Measurements from ENCODE around the gene SHROOM1. TPM values are rescaled to one million over a fixed set of nuclear protein-coding genes. Genes with fewer than 3 reads are reported as not detected.
A peak's percentile ranks its signal among the peaks of the same experiment; 100 is the strongest.

SHROOM1 gene
- total and polyA plus RNA-seq, 12 donors: 1.3 to 18.3 (median 5.3) TPM

GRCh38 chr5:132831095-132831860 is 831 bp upstream of the SHROOM1 start:
- no peak for TF ChIP-seq POLR2A (IDR thresholded peaks at IDR 0.05)
- no peak for TF ChIP-seq CTCF (IDR thresholded peaks at IDR 0.05)
- H3K9me3 ChIP-seq (replicated peaks in 1 of 3): no peaks in the 10 kb centered on the region
- WGBS, 4 donors: 81 to 95% (median 88%) methylated on average over 11 to 15 of the region's 15 CpGs
- peaks cover 6 to 7% of the 10 kb centered on the region in 2 donors for H3K4me1 ChIP-seq (replicated peaks in 1 of 2)
- H3K4me3 ChIP-seq: peak overlapping the region in 1 of 4 donors; percentile 81
- no peaks in the 10 kb centered on the region for H3K36me3 ChIP-seq (replicated peaks in 1 of 2)
- peak overlapping the region in 1 of 5 donors; percentile 81 for H3K27ac ChIP-seq
- H3K27me3 ChIP-seq: no peaks in the 10 kb centered on the region
- no peak for DNase-seq
- intact Hi-C loops (cut with DNase I): loop anchor here in 1 of 2 donors (5.0 kb wide), 1 partner anchor 36 kb away; the partner anchor contains the start of genes GDF9 and UQCRQ

DNA sequence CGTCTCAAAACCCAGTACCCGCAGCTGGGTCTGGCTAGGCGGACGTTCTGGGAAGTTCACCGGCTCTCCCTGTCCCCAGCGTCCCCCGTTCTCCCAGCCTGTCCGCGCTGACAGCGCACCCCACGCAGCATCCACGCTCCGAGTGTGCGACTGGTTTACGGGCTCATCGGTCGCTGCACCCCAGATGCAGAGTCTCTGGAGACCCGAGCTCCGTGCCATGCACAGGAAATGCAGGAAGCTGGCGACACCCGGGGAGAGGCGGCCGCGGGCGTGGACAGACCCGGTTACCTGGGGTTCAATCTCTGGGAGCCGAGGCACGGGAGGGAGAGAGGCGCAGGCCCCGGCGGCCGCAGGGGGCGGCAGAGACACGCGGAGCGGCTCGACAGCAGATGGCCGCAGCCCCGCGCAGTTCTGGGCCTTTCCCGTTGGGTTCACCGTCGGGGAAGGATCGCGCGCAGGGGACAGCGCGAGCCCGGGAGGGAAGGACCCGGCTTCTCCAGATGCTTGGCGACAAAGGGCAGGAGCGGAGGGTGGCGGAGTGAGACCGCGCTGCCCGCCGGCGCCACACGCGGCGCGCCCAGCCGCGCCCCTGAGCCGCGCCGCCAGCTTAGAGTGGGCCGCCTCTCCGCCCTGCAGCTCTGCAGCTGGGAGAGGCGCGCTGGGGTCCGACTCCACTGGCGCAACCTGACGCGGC is 558 bp downstream of the SHROOM1 start:
- H3K36me3 ChIP-seq (replicated peaks in 1 of 2): no peaks in the 10 kb centered on the region
- H3K4me3 ChIP-seq: peak overlapping the region in 3 of 4 donors; percentile 25 to 81 (median 50)
- intact Hi-C loops (cut with DNase I): loop anchor here in 1 of 2 donors (5.0 kb wide), 1 partner anchor 37 kb away; the partner anchor contains the start of genes GDF9 and UQCRQ
- H3K9me3 ChIP-seq (replicated peaks in 1 of 3): no peaks in the 10 kb centered on the region
- peaks cover 6 to 7% of the 10 kb centered on the region in 2 donors for H3K4me1 ChIP-seq (replicated peaks in 1 of 2)
- peak; percentile 65 to 87 (median 78) for DNase-seq
- TF ChIP-seq CTCF (IDR thresholded peaks at IDR 0.05) (peak; percentile 60 to 88 (median 76)), POLR2A (IDR thresholded peaks at IDR 0.05) (peak; percentile 14 to 16)
- no peaks in the 10 kb centered on the region for H3K27me3 ChIP-seq
- WGBS, 4 donors: 2 to 10% (median 5%) methylated on average over 2 to 75 of the region's 75 CpGs
- H3K27ac ChIP-seq: peak overlapping the region in 3 of 5 donors; percentile 50 to 81 (median 73)

DNA sequence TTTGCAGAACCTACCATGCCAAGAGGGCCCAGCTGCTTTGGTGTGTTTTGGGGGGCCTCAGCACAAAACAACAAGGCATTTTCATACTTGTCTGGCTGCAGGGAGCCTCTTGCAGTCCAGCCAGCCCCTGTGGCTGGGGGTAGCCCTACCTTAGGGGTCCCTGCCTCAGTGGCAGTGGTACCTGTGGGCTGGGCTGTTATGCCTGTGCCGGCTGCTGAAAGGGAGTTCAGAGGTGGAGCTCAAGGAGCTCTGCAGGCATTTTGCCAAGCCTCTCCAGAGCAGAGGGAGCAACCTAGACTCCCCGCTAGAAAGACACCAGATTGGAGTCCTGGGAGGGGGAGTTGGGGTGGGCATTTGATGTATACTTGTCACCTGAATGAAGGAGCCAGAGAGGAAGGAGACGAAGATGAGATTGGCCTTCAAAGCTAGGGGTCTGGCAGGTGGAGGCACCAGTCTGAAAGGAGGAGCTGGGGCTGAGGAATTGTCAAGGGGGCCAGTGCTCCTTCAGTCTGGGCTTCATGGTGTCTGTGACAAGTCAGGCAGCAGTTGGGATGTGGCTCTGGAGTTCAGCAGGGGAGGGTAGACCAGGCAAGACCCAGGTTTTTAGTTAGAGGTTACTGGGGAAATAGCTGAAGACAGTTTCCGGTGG is 1.5 kb downstream of the SHROOM1 start:
- intact Hi-C loops (cut with DNase I): no loop called here
- H3K4me3 ChIP-seq: peak overlapping the region in 1 of 4 donors; percentile 81
- WGBS, 4 donors: 67 to 79% (median 77%) methylated on average over 4 of the region's 4 CpGs
- no peaks in the 10 kb centered on the region for H3K27me3 ChIP-seq
- H3K27ac ChIP-seq: peak overlapping the region in 1 of 5 donors; percentile 81
- H3K36me3 ChIP-seq (replicated peaks in 1 of 2): no peaks in the 10 kb centered on the region
- H3K4me1 ChIP-seq (replicated peaks in 1 of 2): peaks cover 6 to 7% of the 10 kb centered on the region in 2 donors
- TF ChIP-seq POLR2A (IDR thresholded peaks at IDR 0.05) (no peak), CTCF (IDR thresholded peaks at IDR 0.05) (no peak)
- DNase-seq: no peak
- no peaks in the 10 kb centered on the region for H3K9me3 ChIP-seq (replicated peaks in 1 of 3)
